Lung (tissue), 12 donors: ENCODE data around the gene KMT2C. TPM values are rescaled to one million over a fixed set of nuclear protein-coding genes. Genes with fewer than 3 reads are reported as not detected.

Experiments
- ATAC-seq: fragments of 200-7000 bp; cut with Tn5 transposase; one replicate; pipeline ENCODE4 v1.9.1; 2020; ENCODE audit warnings: moderate number of reproducible peaks; ENCODE audit not compliant: insufficient read depth, low FRiP score
- DNase-seq, 3 donors: peaks; one replicate each; pipeline ENCODE4 v3.0.0-alpha.2; 2013 to 2017
- H3K27ac ChIP-seq, 2 donors: one replicate each; pipeline ENCODE4 v1.5.1; 2013; ENCODE audit warnings: mild to moderate bottlenecking in 2 of 2, moderate library complexity in 2 of 2, control low read depth in 1 of 2, inconsistent platforms in 1 of 2, low read depth in 1 of 2, low read length in 1 of 2
- H3K27me3 ChIP-seq, 3 donors: one replicate each; pipeline ENCODE4 v1.5.1; 2013; ENCODE audit warnings: low read length in 2 of 3; ENCODE audit not compliant: control insufficient read depth in 3 of 3, insufficient read depth in 3 of 3
- H3K36me3 ChIP-seq, 4 donors: one replicate each; pipeline ENCODE4 v1.5.1; 2013; ENCODE audit warnings: low read length in 4 of 4, mild to moderate bottlenecking in 1 of 4, moderate library complexity in 1 of 4; ENCODE audit not compliant: control insufficient read depth in 4 of 4, insufficient read depth in 4 of 4
- H3K4me1 ChIP-seq, 5 donors: one replicate each; pipeline ENCODE4 v1.5.1; 2013; ENCODE audit warnings: low read length in 5 of 5, mild to moderate bottlenecking in 2 of 5, moderate library complexity in 1 of 5; ENCODE audit not compliant: control insufficient read depth in 5 of 5, insufficient read depth in 5 of 5
- H3K4me3 ChIP-seq: one replicate; pipeline ENCODE4 v1.5.1; 2013; ENCODE audit warnings: mild to moderate bottlenecking, control low read depth, moderate library complexity
- H3K9ac ChIP-seq, 2 donors: one replicate each; pipeline ENCODE4 v1.5.1; 2013; ENCODE audit warnings: low read length in 2 of 2, control low read depth in 1 of 2; ENCODE audit not compliant: insufficient read depth in 1 of 2
- H3K9me3 ChIP-seq, 4 donors: one replicate each; pipeline ENCODE4 v1.5.1; 2013; ENCODE audit warnings: low read length in 3 of 4, mild to moderate bottlenecking in 1 of 4, moderate library complexity in 1 of 4; ENCODE audit not compliant: control insufficient read depth in 4 of 4, insufficient read depth in 3 of 4
- CTCF ChIP-seq: IDR thresholded peaks from 2 replicates; pipeline ENCODE4 v1.5.1; 2012; ENCODE audit warnings: mild to moderate bottlenecking; ENCODE audit errors: control extremely low read depth, extremely low read depth
- WGBS, 2 donors: extraction: QIAGEN DNeasy Blood & Tissue Kit; methylation state at CpG; one replicate each; pipeline ENCODE4 v1.1.7; 2013; 5-methylcytosine and 5-hydroxymethylcytosine counted together
- polyA plus RNA-seq, 2 donors: library from polyadenylated mRNA; stranded (reverse); fragments of 200-250 nt; gene quantifications; one replicate each; pipeline ENCODE4 v1.2.1, GENCODE V29; 2013
- total RNA-seq, 2 donors: library from RNA; depleted of rRNA in 1 of 2; stranded (reverse); fragments of >200 nt in 1 of 2; gene quantifications; one replicate each; pipeline ENCODE4 v1.2.1, GENCODE V29; 2014 to 2021
- donor health status: control.
- donor health status: control.
- donor health status: Bipolar disorder and iron deficiency.
- donor health status: healthy.
- donor health status: DM: yes; HTN: yes; CAD: no.

The KMT2C gene
- total and polyA plus RNA-seq, 4 donors = 10.2 to 115 (median 52.3) TPM

GRCh38 chr7:152137476-152138025 is 298.3 kb downstream of the KMT2C start:
- ATAC-seq (no peak), DNase-seq (peak in 1 of 3 donors; percentile 34)
- Histone ChIP-seq H3K27me3 (no peaks in the 10 kb centered on the region), H3K36me3 (peaks cover 21 to 37% (median 32%) of the 10 kb centered on the region in 4 donors), H3K27ac (peak overlapping the region in 1 of 2 donors; percentile 6), H3K9ac (no peak overlapping the region), H3K9me3 (peaks cover 0 to 1% (median 0%) of the 10 kb centered on the region in 4 donors), H3K4me1 (peaks cover 0 to 5% (median 0%) of the 10 kb centered on the region in 5 donors), H3K4me3 (no peak overlapping the region)
- TF ChIP-seq CTCF = no peak
- 69 to 72% methylated on average over 7 of the region's 7 CpGs for WGBS, 2 donors

GRCh38 chr7:152136686-152137085 is 299.1 kb downstream of the KMT2C start:
- WGBS, 2 donors = 67 to 73% methylated on average over 9 of the region's 9 CpGs
- Histone ChIP-seq H3K27me3 (no peaks in the 10 kb centered on the region), H3K4me3 (no peak overlapping the region), H3K27ac (peak overlapping the region; percentile 22 to 26), H3K9me3 (peaks cover 0 to 1% (median 0%) of the 10 kb centered on the region in 4 donors), H3K9ac (no peak overlapping the region), H3K4me1 (peaks cover 0 to 5% (median 0%) of the 10 kb centered on the region in 5 donors), H3K36me3 (peaks cover 21 to 42% (median 32%) of the 10 kb centered on the region in 4 donors)
- no peak for TF ChIP-seq CTCF
- peak; percentile 9 for ATAC-seq
- peak in 2 of 3 donors; percentile 25 to 30 for DNase-seq

- Histone ChIP-seq H3K4me1 (peaks cover 0 to 5% (median 0%) of the 10 kb centered on the region in 5 donors), H3K36me3 (peaks cover 14 to 47% (median 19%) of the 10 kb centered on the region in 4 donors), H3K27ac (no peak overlapping the region), H3K27me3 (no peaks in the 10 kb centered on the region), H3K9me3 (no peaks in the 10 kb centered on the region), H3K9ac (no peak overlapping the region), H3K4me3 (no peak overlapping the region)
- ATAC-seq = no peak
- 92 to 98% methylated on average over 13 of the region's 13 CpGs for WGBS, 2 donors
- DNase-seq = no peak
- no peak for TF ChIP-seq CTCF
These were observed 302.0 kb downstream of the KMT2C start for GRCh38 chr7:152133804-152134203.

GRCh38 chr7:152132812-152133211 is 303.0 kb downstream of the KMT2C start:
- no peak for TF ChIP-seq CTCF
- DNase-seq = no peak
- H3K4me3 ChIP-seq = no peak overlapping the region
- peaks cover 7 to 44% (median 14%) of the 10 kb centered on the region in 4 donors for H3K36me3 ChIP-seq
- H3K9me3 ChIP-seq = no peaks in the 10 kb centered on the region
- ATAC-seq = no peak
- WGBS, 2 donors = 79 to 88% methylated on average over 5 of the region's 5 CpGs
- H3K27me3 ChIP-seq = no peaks in the 10 kb centered on the region
- peaks cover 0 to 5% (median 0%) of the 10 kb centered on the region in 5 donors for H3K4me1 ChIP-seq
- H3K27ac ChIP-seq = no peak overlapping the region
- no peak overlapping the region for H3K9ac ChIP-seq
